ENCODE results near the gene RFX1.
"Not testable (repeated sequence)": the region's sequence is repeated elsewhere in the genome, so short reads cannot be mapped to it uniquely, and the experiment has no call there.

RFX1 gene

DNA sequence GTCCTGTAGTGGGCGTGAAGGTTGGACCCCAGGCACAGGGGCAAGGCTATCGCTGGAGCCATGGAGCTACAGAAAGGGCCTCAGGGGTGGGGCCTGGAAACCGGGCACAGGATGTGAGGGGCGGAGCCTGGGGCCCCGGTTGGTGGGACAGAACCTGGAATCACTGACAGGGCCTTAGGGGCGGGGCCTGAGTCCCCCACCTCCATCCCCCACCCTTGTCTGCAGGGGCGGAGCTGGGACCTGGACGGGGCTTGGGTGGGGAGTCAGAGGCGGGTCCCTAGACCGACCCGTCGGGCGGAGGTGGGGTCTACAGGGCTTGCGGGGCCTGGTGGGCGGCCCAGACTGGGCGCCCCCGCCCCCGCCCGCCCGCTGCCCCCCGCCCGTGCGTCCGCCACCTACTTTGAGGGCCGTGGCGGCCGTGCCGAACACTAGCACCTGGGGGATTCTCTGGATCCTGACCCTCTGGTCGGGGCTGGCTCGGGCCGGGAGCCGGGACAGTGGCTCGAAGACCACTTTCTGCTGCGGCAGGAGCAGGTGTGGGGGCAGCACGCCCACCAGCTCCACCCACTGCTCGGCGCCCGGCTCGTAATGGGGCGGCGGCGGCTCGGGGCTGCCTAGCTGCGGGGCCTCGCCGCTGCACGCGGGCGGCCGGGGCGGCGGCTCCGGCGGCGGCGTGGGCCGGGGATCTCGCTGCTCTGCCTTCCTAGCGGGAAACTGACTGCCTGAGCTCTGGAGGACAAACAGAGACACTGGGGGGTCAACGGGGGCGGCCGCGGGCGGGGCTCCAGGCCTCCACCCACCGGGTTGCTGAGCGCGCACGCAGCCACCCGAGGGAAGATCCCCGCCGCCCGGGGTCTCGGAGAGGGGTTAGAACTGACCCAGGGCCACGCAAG, 27.5 kb downstream of the RFX1 start:
- no peak for DNase-seq

DNA sequence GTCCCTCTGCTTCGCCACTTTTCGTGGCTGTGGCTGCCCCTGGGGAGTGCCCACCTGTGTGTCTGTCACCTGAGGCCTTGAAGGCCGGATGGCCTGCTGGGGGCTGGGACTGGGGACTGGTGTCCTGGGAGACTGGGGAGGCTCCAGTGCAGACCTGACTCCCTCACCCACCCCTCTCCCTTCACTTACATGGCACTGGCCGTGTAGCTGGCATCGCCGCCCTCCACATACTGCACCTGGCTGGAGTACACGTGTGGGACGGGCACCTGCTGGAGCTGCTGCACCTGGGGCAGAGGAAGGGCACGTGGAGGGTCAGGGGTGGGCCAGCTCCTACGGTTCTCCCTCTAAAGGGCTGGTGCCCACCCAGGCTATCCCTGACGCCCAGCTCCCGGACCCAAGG, 28.3 kb downstream of the RFX1 start:
- DNase-seq: no peak

DNA sequence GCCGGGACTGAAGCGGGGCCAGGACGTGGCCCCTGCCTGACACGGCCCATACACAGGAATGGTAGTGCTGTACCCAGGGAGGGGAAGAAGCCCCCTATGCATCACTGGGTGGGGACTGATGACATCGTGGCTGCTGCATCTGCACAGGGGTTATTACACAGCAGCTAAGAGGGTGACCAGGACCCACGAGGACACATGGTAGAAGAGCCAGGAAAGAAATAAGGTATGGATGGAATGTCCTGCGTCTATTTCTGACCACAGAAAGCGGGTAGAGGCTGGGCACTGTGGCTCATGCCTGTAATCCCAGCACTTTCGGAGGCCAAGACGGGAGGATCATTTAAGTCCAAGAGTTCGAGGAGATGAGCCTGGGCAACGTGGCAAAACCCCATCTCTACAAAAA, 29.7 kb downstream of the RFX1 start:
- no peak for DNase-seq

DNA sequence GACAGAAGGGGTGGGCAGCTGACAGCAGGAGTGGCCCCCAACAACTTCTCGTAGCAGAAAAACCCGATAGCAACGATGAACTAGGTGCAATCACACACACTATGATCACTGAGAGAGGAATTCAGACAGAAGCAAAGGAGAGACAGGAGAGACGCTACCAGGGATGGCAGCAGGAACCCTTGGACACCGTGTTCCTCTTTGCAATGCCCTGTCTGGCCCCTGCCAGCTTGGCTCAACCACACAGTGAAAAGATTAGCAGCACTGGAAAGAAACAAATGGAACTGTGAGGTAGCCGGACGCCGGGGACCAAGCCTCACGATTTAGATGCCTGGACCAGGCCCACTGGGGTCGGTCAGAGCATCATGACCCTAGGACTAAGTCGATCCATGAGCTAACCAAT, 30.2 kb downstream of the RFX1 start:
- no peak for DNase-seq

DNA sequence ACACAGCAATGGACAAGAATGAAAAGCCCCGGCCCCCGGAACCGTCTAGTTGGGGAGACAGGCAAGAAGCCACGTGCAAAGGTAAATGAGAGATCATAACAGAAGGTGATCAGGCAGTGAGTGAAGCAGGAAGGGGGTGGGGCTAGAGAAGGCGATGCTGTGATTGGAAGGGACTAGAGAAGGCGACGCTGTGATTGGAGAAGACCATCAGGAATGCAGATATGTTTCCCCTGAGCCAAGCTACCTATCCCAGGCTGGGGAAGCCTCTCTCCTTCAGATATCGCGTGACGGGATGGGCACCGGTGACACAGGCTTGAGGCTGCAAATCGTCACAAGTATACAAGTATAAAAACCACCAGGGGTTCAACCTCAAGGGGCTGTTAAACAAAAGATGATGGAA, 32.0 kb downstream of the RFX1 start:
- no peak for DNase-seq

DNA sequence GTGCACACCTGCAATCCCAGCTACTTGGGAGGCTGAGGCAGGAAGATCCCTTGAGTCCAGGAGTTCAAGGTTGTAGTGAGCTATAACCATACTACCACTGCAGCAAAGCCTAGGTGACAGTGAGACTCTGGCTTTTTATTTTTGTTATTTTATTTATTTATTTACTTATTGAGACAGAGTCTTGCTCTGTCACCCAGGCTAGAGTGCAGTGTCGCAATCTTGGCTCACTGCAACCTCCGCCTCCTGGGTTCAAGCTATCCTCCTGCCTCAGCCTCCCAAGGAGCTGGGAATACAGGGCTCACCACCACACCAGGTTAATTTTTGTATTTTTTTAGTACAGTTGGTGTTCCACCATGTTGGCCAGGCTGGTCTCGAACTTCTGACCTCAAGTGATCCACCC, 32.6 kb downstream of the RFX1 start:
- not testable (repeated sequence) for DNase-seq

DNA sequence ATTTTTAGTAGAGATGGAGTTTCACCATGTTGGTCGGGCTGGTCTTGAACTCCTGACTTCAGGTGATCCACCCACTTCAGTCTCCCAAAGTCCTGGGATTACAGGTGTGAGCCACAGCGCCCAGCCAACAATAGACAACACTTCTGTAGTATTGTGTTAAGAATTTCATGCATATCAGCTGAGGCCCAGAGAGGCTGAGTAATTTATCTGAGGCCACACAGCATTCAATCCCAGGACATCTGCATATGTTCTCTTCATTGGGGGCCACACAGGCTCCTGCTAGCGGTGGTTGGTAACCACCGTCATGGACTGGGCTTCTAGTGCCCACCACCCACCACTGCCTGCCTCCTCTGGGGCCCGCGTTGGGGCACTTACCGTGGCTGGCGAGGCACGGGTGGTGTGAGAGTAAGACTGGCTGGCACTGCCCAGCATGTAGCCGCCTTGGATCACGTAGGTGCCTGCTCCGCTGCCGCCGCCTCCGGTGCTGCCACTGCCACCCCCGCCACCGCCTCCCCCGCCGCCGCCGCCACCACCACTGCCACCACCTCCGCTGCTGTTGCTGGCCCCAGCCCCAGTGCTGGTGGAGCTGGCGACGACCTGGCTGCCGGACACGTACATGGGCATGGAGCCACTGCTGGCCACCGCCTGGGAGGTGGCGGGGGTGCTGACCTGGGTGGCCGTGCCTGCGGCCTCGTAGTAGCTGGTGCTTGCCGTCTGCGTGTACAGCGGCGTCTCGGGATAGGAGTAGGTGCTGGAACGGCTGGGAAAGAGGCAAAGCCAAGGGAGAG, 33.6 kb downstream of the RFX1 start:
- DNase-seq: no peak

DNA sequence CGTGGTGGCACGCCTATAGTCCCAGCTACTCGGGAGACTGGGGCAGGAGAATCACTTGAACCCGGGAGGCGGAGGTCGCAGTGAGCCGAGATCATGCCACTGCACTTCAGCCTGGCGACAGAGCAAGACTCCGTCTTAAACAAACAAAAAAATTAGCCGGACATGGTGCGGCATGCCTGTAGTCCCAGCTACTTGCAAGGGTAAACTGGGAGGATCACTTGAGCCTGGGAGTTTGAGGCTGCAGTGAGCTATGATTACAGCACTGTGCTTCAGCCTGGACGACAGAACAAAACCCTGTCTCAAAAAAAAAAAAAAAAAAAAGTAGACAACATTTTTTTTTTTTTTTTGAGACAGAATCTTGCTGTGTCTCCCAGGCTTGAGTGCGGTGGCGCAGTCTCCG, 34.3 kb downstream of the RFX1 start:
- not testable (repeated sequence) for DNase-seq

DNA sequence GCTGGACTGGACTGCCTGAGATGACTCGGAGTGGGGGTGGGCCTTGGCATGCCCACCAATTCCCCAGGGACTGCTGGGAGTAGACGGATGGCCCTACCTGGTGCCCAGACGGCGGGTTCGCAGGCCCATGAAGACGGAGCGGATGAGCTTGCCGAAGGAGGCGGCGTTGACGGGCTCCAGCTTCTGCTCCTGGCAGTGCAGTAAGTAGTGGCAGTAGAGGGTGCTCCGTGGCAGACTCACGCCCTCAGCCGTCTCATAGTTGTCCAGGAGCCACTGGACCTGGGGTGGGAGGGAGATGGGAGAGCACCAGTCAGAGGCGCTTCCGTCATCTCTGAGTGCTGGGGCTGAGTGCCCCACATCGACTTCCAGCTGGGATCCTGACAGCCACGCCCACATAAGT, 36.2 kb downstream of the RFX1 start:
- no peak for DNase-seq

DNA sequence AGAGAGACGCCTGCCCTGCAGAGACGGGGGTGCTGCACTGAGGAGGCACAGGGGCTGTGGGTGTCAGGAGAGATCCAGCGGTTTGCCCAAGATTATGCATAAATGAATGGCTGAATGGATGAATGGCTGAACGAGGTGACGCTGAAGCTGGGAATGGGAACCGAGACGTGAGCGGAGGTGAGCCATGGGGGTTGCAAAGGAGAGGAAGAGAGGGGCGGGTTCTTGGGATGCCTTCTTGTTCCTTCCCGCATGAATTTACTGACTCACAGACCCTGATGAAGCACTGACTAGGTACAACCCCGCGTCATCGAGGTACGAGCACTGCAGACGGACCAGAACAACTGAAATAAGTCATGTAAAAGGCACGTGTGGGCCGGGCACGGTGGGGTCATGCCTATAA, 37.1 kb downstream of the RFX1 start:
- no peak for DNase-seq

DNA sequence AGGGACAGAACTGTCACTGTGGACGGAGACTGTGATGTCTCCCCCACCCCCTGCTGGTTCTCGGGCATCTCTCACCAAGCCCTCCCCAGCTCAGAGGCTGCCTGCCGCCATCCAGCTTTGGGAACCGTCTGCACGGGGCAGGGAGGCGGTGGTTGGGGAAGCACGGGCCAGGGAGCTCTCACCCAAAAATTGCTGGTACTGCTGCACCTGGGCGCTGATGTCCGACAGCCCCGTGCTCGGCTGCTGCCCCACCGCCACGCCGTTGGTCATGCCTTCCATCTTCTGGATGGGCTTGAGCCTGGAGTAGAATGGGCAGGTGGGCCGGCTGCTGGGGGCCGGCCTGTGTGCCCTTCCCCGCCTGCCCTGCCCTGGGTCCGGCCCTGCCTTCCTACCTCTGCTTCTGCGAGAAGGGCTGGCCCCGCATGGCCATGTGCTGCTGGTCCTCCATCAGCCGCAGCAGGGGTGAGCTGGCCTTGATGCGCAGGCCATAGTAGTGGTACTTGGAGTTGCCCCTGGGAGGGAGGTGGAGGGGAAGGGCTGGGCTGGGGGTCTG, 37.7 kb downstream of the RFX1 start:
- DNase-seq: no peak

DNA sequence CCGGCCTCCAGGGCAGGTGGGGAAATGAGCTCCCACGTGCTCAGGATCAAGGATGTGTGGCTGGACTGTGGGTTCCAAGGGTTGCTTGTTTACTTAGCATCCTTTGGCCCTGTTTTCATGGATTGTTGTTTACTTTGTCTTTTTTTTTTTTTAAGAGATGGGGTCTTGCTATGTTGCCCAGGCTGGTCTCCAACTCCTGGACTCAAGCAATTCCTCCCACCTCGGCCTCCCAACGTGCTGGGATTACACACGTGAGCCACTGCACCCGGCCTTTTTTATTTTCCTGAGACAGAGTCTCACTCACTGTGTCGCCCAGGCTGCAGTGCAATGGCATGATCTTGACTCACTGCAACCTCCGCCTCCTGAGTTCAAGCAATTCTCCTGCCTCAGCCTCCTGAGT, 38.9 kb downstream of the RFX1 start:
- not testable (repeated sequence) for DNase-seq

DNA sequence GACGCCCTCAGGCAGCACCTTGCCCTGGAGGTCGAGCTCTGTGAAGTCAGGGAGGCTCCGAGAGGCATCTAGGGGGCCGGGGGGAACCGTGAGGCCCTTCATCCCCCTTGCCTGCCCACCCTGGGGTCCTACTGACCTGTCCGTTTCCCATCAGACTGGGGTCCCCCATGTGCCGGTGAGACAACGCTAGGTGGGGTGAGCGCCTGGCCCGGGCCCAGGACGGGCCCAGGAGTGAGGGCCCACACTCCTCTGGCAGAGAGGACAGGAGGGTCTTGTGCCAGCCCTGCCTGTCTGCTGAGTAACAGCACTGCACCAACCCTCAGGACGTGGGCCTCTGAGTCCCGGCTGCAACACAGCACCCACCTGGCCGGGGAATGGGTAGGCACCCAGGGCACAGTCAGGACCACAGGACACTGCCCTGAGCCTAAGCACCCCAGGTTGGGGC, 39.4 kb downstream of the RFX1 start:
- no peak for DNase-seq

DNA sequence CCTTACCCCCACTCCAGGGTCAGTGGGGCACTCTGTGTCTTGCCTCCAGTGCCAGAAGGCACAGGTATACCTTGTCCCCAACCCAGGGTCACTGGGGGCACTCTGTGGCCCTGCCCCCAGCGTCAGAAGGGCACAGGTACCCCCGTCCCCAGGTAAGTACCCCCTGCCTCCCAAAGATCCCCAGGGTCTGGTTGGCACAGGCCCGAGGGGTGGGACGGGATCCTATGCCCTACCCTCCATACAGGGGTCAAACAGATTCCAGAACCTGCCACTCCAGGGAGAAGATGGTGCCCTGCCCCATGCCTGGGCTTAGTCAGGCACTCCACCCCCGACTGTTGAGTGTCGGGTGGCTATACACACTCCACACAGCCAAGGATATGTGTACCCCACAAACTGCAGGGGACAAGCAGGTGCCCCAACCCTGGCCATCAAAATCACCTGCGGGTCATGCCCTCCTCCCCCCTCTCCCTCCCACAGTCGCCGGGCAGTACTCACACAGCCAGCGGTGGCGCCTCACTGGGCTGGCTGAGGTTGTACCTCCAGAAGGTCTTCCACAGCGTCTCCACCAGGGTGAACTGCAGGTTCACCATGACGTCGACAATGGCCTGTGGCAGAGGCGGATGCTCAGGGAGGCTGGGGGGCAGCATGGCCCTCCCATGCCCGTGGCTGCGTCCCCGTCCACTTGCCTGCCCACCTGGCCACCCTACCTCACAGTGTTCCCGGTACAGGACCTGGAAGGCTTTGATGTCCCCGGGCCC, 40.0 kb downstream of the RFX1 start:
- no peak for DNase-seq

DNA sequence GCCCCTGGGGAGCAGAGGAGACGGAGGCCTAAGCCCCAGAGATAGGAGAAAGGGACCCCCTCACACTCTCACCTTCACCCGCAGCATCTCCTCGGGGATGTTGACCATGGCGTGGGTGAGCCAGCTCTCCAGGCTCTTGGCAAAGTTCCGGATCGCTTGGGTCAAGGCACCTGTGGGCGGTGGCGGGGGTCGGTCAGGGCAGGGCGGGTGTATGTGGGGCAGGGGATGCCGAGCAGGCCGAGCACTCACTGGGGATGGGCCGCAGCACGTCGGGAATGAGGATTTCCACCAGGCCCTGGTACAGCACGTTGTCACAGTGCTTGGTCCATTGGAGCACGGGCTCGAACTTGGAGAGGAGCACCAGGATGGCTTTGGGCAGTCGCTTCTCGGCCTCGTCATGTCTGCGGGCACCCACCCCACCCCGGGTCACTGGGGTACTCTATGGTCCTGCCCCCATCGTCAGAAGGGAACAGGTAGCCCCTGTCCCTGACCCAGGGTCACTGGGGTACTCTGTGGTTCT, 40.7 kb downstream of the RFX1 start:
- no peak for DNase-seq

DNA sequence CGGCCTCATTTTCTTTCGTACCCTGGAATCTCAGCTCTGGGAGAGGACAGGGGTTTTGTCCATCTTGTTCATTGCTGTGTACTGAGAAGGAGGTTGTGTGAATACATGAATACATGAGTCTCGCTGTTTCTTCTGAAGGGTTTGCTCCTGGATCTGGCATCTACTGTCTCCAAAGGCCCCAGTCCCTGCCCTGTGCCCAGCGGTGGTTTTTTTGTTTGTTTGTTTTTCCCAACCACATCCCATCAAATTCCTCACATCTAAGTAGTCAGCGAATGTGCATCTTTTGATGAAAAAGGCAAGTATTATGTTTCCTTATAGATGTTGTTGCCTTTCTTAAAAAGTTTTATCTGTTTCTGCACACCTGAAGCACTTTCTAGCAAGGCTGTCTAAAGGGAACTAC, 41.3 kb downstream of the RFX1 start:
- DNase-seq: no peak

DNA sequence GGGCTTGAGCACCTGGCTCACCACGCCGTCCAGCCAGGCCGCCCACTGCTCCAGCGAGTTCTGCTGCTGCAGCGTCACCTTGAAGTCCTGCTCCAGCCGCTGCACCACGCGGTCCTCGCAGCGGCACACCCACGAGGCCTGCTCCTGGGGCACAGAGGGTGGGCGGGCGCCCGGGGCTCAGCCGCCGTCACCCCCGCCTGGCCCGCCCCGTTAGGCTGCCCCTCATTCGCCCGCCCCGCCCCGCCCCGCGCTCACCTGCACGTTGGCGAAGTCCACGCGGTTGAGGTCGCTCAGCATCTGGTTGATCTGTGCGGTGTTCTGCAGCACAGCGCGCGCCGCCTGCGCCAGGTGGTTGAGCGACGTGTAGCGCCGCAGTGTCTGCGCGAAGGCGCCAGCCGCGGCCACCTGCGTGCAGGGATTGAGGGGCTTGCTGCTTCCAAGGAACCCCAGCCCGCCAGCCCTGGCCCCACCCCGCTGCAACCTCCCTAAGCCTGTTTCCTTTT, 42.5 kb downstream of the RFX1 start:
- DNase-seq: no peak

DNA sequence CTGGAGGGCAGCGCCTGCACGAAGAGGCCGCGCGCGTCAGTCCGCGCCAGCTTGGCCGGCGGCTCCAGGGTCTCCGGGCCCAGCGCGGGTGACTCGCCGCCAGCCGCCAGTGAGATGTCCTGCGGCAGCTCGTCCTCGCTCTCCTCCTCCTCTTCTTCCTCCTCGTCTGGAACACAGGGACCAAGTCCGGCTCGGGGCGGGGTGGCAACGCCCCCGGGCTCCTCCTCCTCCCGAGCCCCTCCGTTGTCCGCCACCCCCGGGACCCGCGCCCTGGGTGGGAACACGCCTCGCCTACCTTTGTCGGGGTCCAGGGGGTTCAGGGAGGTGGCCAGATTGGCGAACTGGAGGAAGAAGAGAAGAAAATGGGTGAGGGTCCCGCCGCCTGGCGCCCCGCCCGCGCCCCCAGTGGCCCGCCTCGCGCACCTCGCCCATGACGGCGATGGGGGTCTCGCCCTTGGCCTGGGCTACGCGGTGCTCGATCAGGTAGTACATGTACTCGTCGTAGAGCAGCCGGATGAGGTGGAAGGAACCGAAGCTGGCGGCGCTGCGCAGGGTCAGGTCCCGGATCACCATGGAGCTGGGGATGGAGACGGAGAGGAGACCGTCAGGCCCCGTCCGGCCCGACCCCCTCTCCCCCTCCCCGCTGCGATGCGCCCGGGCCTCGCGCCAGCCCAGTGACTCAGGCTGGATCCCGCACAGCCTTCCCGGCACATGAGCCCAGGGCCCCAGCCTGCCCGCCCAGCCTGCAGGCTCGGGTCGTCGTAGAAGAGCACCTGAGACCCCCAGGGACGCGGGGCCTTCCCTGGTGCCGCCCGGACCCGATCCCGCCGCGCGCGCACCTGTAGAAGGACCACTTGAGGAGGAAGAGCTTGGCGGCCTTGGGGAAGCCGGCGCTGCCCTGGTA, 43.2 kb downstream of the RFX1 start:
- DNase-seq: no peak

DNA sequence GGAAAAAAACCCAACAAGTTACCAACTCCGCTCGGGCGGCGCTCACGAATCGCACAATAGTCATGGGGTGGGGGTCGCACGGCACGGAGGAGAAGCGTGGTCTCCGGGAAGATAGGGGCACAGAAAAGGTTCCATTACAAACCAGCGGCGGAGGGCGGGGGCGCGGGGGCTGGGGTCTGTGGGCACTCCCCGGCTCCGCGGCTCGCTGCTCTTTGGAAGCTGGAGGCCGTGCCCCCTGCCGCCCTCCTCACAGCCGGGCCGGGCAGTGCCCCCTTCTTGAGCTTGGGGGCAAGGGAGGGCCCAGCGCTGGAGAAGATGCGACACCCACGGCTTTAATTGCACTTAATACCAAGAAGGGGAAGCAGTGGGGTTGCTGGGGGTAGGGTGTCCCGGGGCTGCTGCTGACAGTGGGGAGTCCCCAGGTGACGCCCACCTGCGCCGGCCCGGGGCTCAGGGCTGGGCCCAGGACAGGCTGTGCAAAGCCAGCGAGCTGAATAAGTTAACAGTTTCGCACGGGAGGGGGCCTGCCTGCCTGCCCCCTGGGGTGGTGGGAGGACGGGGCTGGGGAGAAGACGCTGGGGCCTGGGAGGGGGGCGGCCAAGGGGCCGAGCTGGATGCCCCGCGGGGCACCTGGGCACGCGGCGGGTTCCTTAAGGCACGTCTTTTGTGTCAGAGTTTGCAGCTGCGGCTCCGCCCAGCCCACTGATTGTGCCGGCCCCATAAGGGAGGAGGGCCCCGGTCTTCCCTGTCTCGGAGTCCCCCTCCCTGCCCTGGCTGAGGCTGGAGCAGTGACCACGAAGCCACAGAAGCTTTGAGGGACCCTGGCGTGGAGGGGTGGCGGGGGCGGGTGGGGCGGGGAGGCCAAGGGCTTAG, 44.1 kb downstream of the RFX1 start:
- DNase-seq: no peak
